HCT116 (cell line): ENCODE measurements around the gene ABR. TPM values are rescaled to one million over a fixed set of nuclear protein-coding genes. Genes with fewer than 3 reads are reported as not detected.

ENCODE experiments used
- ATAC-seq: fragments of 200-7000 bp; cut with Tn5 transposase; 2 replicates; pipeline ENCODE4 v1.9.1; 2020; ENCODE audit warnings: mild to moderate bottlenecking, moderate library complexity
- BruUV-seq: library from RNA; stranded (reverse); fragments of 400-500 nt; replicated peaks from 2 replicates; lab custom pipeline; 2021; lab: Mats Ljungman, UMichigan
- CTCF ChIA-PET: fragments of 300-600 bp; sonication (Branson Sonifier 250); formaldehyde crosslinking; loops from one replicate; lab custom pipeline; 2021; ENCODE audit warnings: antibody characterized with exemption; lab: Charles Lee
- POLR2A ChIA-PET: fragments of 300-600, 350-600 bp; sonication (Branson Sonifier 250); formaldehyde crosslinking; loops from one replicate; lab custom pipeline; 2021; ENCODE audit warnings: antibody characterized with exemption; lab: Charles Lee
- RAD21 ChIA-PET, 2 experiments: fragments of 300-600 bp; sonication (Branson Sonifier 250); formaldehyde crosslinking; loops; one replicate each; lab custom pipeline; 2023; ENCODE audit warnings: low total read pairs in 2 of 2; ENCODE audit not compliant: uncharacterized antibody in 2 of 2, unreplicated experiment in 2 of 2, low non-redundant PET in 1 of 2; lab: Charles Lee
- DNase-seq: peaks from one replicate; pipeline ENCODE4 v3.0.0-alpha.2; 2010; ENCODE audit warnings: low read depth, low spot score
- H2AFZ ChIP-seq: fragments of 200-600 bp; shearing (Covaris generic), sonication (generic); 2 replicates; pipeline ENCODE4 v1.6.1; 2017; ENCODE audit warnings: low read depth, mixed run types, mixed read lengths, antibody characterized with exemption, low read length; ENCODE audit not compliant: poor library complexity, severe bottlenecking
- H3K27ac ChIP-seq: 2 replicates; pipeline ENCODE4 v1.5.1; 2012; ENCODE audit warnings: low read depth, low read length
- H3K27me3 ChIP-seq: fragments of 200-600 bp; sonication (generic); 2 replicates; pipeline ENCODE4 v1.6.1; 2016; ENCODE audit warnings: mixed run types, low read length, mixed read lengths; ENCODE audit not compliant: insufficient read depth
- H3K36me3 ChIP-seq, 2 experiments: fragments of 200-500 bp in 1 of 2; fragments of 200-600 bp in 1 of 2; sonication (Bioruptor generic) in 1 of 2; sonication (generic) in 1 of 2; 2 replicates each; pipeline versions ENCODE4 v1.5.1 to v1.6.1; 2014 to 2016; ENCODE audit warnings: low read length in 2 of 2, inconsistent platforms in 1 of 2, mixed read lengths in 1 of 2, mixed run types in 1 of 2; ENCODE audit not compliant: insufficient read depth in 2 of 2, control insufficient read depth in 1 of 2
- H3K4me1 ChIP-seq, 2 experiments: fragments of 200-600 bp in 1 of 2; sonication (generic) in 1 of 2; 2 replicates each; pipeline versions ENCODE4 v1.5.1 to v1.6.1; 2012 to 2017; ENCODE audit warnings: low read length in 2 of 2, inconsistent platforms in 1 of 2, mild to moderate bottlenecking in 1 of 2, mixed read lengths in 1 of 2, mixed run types in 1 of 2, moderate library complexity in 1 of 2; ENCODE audit not compliant: insufficient read depth in 2 of 2, control insufficient read depth in 1 of 2
- H3K4me2 ChIP-seq: fragments of 200-600 bp; sonication (generic); 2 replicates; pipeline ENCODE4 v1.6.1; 2017; ENCODE audit warnings: mixed run types, low read length, mixed read lengths
- H3K4me3 ChIP-seq, 2 experiments: fragments of 200-600 bp in 1 of 2; sonication (generic) in 1 of 2; replicated peaks in 1 of 2; 2 replicates each; pipeline ENCODE4 v1.5.1; 2011 to 2016; ENCODE audit warnings: low read length in 2 of 2, control low read depth in 1 of 2, low read depth in 1 of 2, mild to moderate bottlenecking in 1 of 2, mixed read lengths in 1 of 2, mixed run types in 1 of 2
- H3K79me2 ChIP-seq: fragments of 200-600 bp; sonication (generic); 2 replicates; pipeline ENCODE4 v1.6.1; 2017; ENCODE audit warnings: mild to moderate bottlenecking, mixed run types, low read length, moderate library complexity, mixed read lengths; ENCODE audit not compliant: insufficient read depth
- H3K9ac ChIP-seq: fragments of 200-600 bp; sonication (generic); 2 replicates; pipeline ENCODE4 v1.6.1; 2016; ENCODE audit warnings: low read length, mixed read lengths
- H3K9me2 ChIP-seq: fragments of 200-600 bp; sonication (generic), shearing (Covaris generic); 2 replicates; pipeline ENCODE4 v1.6.1; 2017; ENCODE audit warnings: mixed run types, mild to moderate bottlenecking, moderate library complexity; ENCODE audit not compliant: insufficient read depth
- H3K9me3 ChIP-seq, 2 experiments: fragments of 200-500 bp in 1 of 2; fragments of 200-600 bp in 1 of 2; sonication (Bioruptor generic) in 1 of 2; sonication (generic) in 1 of 2; 2 replicates each; pipeline ENCODE4 v1.6.1; 2014 to 2017; ENCODE audit warnings: low read length in 2 of 2, mixed read lengths in 2 of 2, inconsistent platforms in 1 of 2, low read depth in 1 of 2, mild to moderate bottlenecking in 1 of 2, mixed run types in 1 of 2, moderate library complexity in 1 of 2; ENCODE audit not compliant: control insufficient read depth in 1 of 2, insufficient read depth in 1 of 2
- H4K20me1 ChIP-seq: fragments of 200-600 bp; sonication (generic), shearing (Covaris generic); 2 replicates; pipeline ENCODE4 v1.6.1; 2017; ENCODE audit warnings: mixed run types, mild to moderate bottlenecking, moderate library complexity; ENCODE audit not compliant: insufficient read depth
- ATF3 ChIP-seq: IDR thresholded peaks from 2 replicates; pipeline ENCODE4 v1.6.1; 2012
- CEBPB ChIP-seq: IDR thresholded peaks from 2 replicates; pipeline ENCODE4 v1.6.1; 2012; ENCODE audit warnings: low read depth
- EGR1 ChIP-seq: IDR thresholded peaks from 2 replicates; pipeline ENCODE4 v1.6.1; 2012; ENCODE audit warnings: low read depth
- ELF1 ChIP-seq: IDR thresholded peaks from 2 replicates; pipeline ENCODE4 v1.6.1; 2012; ENCODE audit warnings: low read depth, borderline replicate concordance
- EZH2 ChIP-seq: fragments of 200-600 bp; sonication (generic); IDR thresholded peaks from 2 replicates; pipeline ENCODE4 v1.6.1; 2017; ENCODE audit warnings: antibody characterized with exemption, mixed run types
- EZH2phosphoT487 ChIP-seq: fragments of 200-600 bp; IDR thresholded peaks from 2 replicates; pipeline ENCODE4 v1.6.1; 2018; ENCODE audit warnings: antibody characterized with exemption, borderline replicate concordance
- FOSL1 ChIP-seq: IDR thresholded peaks from 2 replicates; pipeline ENCODE4 v1.6.1; 2012; ENCODE audit warnings: low read depth
- JUND ChIP-seq: IDR thresholded peaks from 2 replicates; pipeline ENCODE4 v1.6.1; 2012
- POLR2AphosphoS5 ChIP-seq: IDR thresholded peaks from 2 replicates; pipeline ENCODE4 v1.6.1; 2011; ENCODE audit warnings: mild to moderate bottlenecking, low read depth, low read length, moderate library complexity
- RAD21 ChIP-seq: IDR thresholded peaks from 2 replicates; pipeline ENCODE4 v1.6.1; 2012; ENCODE audit warnings: low read depth, mild to moderate bottlenecking
- REST ChIP-seq: IDR thresholded peaks from 2 replicates; pipeline ENCODE4 v1.6.1; 2012; ENCODE audit warnings: low read depth
- SIN3A ChIP-seq: IDR thresholded peaks from 2 replicates; pipeline ENCODE4 v1.6.1; 2012; ENCODE audit warnings: low read depth
- SP1 ChIP-seq: IDR thresholded peaks from 2 replicates; pipeline ENCODE4 v1.6.1; 2012; ENCODE audit warnings: low read depth
- SRF ChIP-seq: IDR thresholded peaks from 2 replicates; pipeline ENCODE4 v1.6.1; 2012; ENCODE audit warnings: low read depth
- TCF7L2 ChIP-seq: IDR thresholded peaks from 2 replicates; pipeline ENCODE4 v1.7.0; 2011; ENCODE audit warnings: borderline replicate concordance, inconsistent platforms; ENCODE audit not compliant: insufficient read depth, insufficient read length; ENCODE audit errors: extremely low read depth
- YY1 ChIP-seq: IDR thresholded peaks from 2 replicates; pipeline ENCODE4 v1.6.1; 2011; ENCODE audit warnings: low read length, low read depth, moderate library complexity, mild to moderate bottlenecking; ENCODE audit not compliant: insufficient replicate concordance; ENCODE audit errors: extremely low read depth
- ZFX ChIP-seq: fragments of 450-650 bp; IDR thresholded peaks from 2 replicates; pipeline ENCODE4 v1.6.1; 2017
- ZNF274 ChIP-seq: fragments of 200-500 bp; sonication (Bioruptor generic); IDR thresholded peaks from 2 replicates; pipeline ENCODE4 v1.6.1; 2014; ENCODE audit warnings: mild to moderate bottlenecking, low read depth, low read length, inconsistent platforms
- intact Hi-C: fragments of 100-400 bp; cut with micrococcal nuclease; formaldehyde crosslinking; loops from 2 replicates; pipeline ENCODE4 v1.10.0; 2022
- total RNA-seq: library from RNA; stranded (reverse); gene quantifications from one replicate; pipeline ENCODE4 v1.2.1, GENCODE V29; 2021; ENCODE audit not compliant: unreplicated experiment
- TF ChIP-seq, protein P1 (sequence below), 3 experiments: fragments of 200-600 bp in 1 of 3; sonication (generic) in 1 of 3; IDR thresholded peaks in 2 of 3; conservative IDR thresholded peaks in 1 of 3; 2 replicates each; pipeline ENCODE4 v1.5.1; 2012 to 2017; ENCODE audit warnings: low read depth in 2 of 3, low read length in 2 of 3, antibody characterized with exemption in 1 of 3, borderline replicate concordance in 1 of 3, control low read depth in 1 of 3, mild to moderate bottlenecking in 1 of 3, mixed read lengths in 1 of 3, mixed run types in 1 of 3, moderate library complexity in 1 of 3; ENCODE audit not compliant: insufficient read depth in 1 of 3
- TF ChIP-seq, protein P2 (sequence below): IDR thresholded peaks from 2 replicates; pipeline ENCODE4 v1.6.1; 2011; ENCODE audit warnings: mild to moderate bottlenecking, low read length, moderate library complexity; ENCODE audit not compliant: insufficient replicate concordance; ENCODE audit errors: extremely low read depth

ABR gene
- total RNA-seq, 1 experiment from 2014 or later: 58.5 TPM

GRCh38 chr17:1077986-1078711 lies 101.6 kb downstream of the ABR start:
- Histone ChIP-seq H3K79me2 (no peaks in the 10 kb centered on the region), H3K9me2 (no peaks in the 10 kb centered on the region), H3K9ac (no peak overlapping the region), H3K4me3 (no peak overlapping the region), H3K36me3 (no peaks in the 10 kb centered on the region; a peak in 1 of 4 replicates), H3K4me1 (peaks cover 27 to 39% of the 10 kb centered on the region in 2 experiments), H3K27me3 (no peaks in the 10 kb centered on the region), H3K9me3 (no peaks in the 10 kb centered on the region), H2AFZ (no peak overlapping the region), H3K4me2 (no peak overlapping the region), H3K27ac (no peak overlapping the region), H4K20me1 (no peaks in the 10 kb centered on the region)
- ATAC-seq: no peak
- no peak for DNase-seq
- intact Hi-C loops: no loop called here
- ChIA-PET CTCF (no interaction called here), POLR2A (no interaction called here), RAD21 (no interaction called here)
- BruUV-seq: no TSS peak
- TF ChIP-seq ATF3 (no peak), SIN3A (no peak), EGR1 (no peak), ZNF274 (no peak), POLR2AphosphoS5 (no peak), ELF1 (no peak), SRF (no peak), SP1 (no peak), RAD21 (no peak), FOSL1 (no peak), EZH2 (no peak), JUND (no peak), ZFX (no peak), REST (no peak), EZH2phosphoT487 (no peak), CEBPB (no peak), TCF7L2 (no peak), YY1 (no peak)
- TF ChIP-seq, protein P1, sequence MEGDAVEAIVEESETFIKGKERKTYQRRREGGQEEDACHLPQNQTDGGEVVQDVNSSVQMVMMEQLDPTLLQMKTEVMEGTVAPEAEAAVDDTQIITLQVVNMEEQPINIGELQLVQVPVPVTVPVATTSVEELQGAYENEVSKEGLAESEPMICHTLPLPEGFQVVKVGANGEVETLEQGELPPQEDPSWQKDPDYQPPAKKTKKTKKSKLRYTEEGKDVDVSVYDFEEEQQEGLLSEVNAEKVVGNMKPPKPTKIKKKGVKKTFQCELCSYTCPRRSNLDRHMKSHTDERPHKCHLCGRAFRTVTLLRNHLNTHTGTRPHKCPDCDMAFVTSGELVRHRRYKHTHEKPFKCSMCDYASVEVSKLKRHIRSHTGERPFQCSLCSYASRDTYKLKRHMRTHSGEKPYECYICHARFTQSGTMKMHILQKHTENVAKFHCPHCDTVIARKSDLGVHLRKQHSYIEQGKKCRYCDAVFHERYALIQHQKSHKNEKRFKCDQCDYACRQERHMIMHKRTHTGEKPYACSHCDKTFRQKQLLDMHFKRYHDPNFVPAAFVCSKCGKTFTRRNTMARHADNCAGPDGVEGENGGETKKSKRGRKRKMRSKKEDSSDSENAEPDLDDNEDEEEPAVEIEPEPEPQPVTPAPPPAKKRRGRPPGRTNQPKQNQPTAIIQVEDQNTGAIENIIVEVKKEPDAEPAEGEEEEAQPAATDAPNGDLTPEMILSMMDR (IDR thresholded peaks at IDR 0.05 in 2 of 3, conservative IDR thresholded peaks at IDR 0.05 in 1 of 3; ENCODE audit: borderline replicate concordance in 1 of 3, insufficient read depth in 1 of 3, low read depth in 2 of 3, low read length in 2 of 3): no peak
- TF ChIP-seq, protein P2, sequence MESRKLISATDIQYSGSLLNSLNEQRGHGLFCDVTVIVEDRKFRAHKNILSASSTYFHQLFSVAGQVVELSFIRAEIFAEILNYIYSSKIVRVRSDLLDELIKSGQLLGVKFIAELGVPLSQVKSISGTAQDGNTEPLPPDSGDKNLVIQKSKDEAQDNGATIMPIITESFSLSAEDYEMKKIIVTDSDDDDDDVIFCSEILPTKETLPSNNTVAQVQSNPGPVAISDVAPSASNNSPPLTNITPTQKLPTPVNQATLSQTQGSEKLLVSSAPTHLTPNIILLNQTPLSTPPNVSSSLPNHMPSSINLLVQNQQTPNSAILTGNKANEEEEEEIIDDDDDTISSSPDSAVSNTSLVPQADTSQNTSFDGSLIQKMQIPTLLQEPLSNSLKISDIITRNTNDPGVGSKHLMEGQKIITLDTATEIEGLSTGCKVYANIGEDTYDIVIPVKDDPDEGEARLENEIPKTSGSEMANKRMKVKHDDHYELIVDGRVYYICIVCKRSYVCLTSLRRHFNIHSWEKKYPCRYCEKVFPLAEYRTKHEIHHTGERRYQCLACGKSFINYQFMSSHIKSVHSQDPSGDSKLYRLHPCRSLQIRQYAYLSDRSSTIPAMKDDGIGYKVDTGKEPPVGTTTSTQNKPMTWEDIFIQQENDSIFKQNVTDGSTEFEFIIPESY: no peak
